Astrocyte (in vitro differentiated cells and primary cell): Measurements from ENCODE around the gene ZNF682.

Experiments
- EZH2 ChIP-seq: IDR thresholded peaks from 2 replicates; pipeline ENCODE4 v1.6.1; 2012; ENCODE audit warnings: mild to moderate bottlenecking, low read length, inconsistent platforms; ENCODE audit not compliant: insufficient read depth
- TF ChIP-seq, protein P1 (sequence below): IDR thresholded peaks from 2 replicates; pipeline ENCODE4 v1.5.1; 2011; ENCODE audit warnings: low read depth, mild to moderate bottlenecking, inconsistent platforms, low read length, moderate library complexity; ENCODE audit not compliant: insufficient read depth

DNA sequence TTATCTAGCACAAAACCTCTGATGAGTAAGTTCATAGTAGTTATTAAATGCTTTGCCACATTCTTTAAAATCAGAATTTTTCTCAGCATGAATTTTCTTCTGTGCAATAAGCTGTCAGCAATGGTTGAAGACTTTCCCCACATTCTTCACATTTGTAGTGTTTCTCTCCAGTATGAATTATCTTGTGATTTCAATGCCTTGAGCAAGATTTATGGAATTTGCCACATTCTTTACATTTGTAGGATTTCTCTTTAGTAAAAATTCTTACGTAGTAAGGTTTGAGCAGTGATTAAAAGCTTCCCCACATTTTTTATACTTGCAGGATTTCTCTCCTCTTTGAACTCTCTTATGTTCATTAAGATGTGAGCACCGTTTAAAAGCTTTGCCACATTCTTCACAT, 33.6 kb downstream of the ZNF682 start:
- TF ChIP-seq, protein P1, sequence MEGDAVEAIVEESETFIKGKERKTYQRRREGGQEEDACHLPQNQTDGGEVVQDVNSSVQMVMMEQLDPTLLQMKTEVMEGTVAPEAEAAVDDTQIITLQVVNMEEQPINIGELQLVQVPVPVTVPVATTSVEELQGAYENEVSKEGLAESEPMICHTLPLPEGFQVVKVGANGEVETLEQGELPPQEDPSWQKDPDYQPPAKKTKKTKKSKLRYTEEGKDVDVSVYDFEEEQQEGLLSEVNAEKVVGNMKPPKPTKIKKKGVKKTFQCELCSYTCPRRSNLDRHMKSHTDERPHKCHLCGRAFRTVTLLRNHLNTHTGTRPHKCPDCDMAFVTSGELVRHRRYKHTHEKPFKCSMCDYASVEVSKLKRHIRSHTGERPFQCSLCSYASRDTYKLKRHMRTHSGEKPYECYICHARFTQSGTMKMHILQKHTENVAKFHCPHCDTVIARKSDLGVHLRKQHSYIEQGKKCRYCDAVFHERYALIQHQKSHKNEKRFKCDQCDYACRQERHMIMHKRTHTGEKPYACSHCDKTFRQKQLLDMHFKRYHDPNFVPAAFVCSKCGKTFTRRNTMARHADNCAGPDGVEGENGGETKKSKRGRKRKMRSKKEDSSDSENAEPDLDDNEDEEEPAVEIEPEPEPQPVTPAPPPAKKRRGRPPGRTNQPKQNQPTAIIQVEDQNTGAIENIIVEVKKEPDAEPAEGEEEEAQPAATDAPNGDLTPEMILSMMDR, result no peak
- TF ChIP-seq EZH2, result no peak
